Iris pigment epithelial cell (primary cell): Measurements from ENCODE around the gene LHX1.

Experiments
- DNase-seq: peaks from one replicate; pipeline ENCODE4 v3.0.0-alpha.2; 2011; ENCODE audit warnings: low read depth

The LHX1 gene

DNA sequence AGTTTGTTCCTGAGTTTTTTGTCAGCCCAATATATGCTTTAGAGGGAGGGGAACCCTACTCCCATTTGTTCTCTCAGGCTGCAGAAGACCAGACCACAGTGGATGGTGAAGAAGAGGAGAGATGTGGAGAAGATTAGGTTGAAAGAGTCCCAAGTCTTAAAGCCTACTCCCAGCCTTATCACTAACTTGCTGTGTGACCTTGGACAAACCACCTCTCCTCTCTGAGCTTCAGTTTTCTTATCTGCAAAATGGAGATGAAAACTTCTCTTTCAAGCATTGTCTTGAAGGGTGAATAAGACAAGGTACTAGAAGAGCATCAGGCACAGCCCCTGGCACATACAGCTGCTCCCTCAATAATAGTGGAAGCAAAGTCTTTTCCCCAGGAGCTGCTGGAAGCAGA, 15.1 kb upstream of the LHX1 start:
- no peak for DNase-seq

DNA sequence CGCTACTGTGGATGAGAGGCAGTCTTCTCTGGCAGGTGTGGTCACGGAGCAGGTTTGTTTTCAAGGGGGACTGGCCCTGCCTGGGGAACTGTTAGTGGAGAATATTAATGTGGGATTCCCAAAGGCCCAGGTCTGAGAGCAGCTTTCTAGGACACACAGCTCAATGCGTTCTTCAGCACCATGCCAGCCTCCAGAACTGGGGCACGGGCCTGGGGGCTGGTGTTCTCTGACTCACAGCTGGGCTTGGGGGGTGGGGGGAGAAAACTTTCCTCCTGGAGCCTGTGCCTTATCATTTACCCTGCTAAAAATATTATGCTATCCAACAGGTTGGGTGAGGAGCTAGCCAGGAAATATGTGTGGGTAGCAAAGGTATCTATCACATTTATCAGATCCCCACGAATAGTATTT, 13.5 kb upstream of the LHX1 start:
- DNase-seq, result no peak

DNA sequence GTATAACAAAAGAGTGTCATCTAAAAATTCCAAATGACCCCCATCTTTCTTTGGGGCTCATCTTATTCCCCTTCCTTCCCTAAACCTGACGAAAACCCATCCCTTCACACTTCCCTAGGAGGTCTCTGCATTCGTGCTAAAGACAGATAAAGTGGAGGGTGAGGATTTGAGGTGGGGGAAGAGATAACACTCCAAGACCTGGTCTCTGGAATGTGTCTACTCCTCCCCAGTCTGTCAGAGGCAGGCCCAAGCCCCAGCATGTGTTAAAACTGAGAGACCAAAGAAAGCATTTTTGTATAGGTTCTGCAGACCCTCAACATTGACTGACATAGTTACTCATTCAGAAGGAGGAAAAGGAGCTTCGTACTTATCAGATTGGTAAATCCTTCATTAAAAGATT, 11.0 kb upstream of the LHX1 start:
- no peak for DNase-seq

DNA sequence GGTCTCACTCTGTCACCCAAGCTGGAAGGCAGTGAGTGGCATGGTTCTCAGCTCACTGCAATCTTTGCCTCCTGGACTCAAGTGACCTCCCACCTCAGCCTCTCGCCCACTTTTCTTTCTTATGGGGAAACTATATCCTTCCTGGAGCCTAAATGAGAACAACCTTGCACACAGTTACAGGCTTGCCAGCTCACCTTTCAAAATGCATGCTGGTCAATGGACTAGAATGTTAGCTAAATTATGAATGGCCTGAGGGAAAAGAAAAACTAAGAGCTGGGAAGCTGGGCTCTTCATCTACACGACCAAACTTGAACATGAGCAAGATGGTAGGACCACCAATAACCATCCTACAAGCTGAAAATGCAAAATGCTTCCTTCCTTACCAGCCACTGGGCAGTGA, 10.6 kb upstream of the LHX1 start:
- DNase-seq, result no peak

DNA sequence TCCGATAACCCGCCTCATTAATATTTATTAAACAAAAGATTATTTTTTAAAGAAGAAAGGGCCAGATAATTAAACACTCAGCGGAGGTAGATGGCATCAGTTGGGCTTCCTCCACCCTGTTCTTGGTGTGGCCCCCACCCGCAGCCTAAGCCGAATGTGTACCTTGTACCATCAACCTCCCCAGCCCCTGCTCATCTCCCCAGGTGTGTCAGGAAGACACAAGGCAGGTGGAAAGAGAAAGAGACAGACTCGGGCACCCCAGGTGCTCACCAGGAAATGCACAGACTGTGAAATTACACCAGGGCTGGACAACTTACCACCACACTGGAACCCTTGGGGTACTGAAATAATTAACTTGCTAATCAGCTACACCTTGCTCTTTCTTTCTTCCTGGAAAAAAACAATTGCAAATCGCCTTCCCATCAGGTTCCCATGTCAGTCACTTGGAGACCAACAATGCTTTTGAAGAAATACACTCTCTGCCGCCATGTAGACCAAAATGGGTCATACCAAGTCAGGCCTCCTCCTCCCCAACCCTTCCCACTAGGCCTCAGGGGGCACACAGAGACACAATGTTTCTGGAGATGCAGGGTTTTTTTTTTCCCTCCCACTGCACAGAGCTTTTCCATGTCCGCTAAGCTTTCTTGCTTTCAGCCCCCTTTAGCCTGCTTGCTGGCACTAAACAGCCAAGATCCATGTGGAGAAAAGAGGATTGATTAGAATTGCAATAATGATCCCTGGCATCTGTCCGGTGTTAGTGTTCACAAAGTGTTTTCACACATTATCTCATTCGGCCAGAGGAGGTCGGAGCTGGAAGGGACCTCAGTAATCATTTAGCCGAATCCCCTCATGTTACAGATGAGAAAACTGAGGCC, 8.6 kb upstream of the LHX1 start:
- DNase-seq, result no peak

DNA sequence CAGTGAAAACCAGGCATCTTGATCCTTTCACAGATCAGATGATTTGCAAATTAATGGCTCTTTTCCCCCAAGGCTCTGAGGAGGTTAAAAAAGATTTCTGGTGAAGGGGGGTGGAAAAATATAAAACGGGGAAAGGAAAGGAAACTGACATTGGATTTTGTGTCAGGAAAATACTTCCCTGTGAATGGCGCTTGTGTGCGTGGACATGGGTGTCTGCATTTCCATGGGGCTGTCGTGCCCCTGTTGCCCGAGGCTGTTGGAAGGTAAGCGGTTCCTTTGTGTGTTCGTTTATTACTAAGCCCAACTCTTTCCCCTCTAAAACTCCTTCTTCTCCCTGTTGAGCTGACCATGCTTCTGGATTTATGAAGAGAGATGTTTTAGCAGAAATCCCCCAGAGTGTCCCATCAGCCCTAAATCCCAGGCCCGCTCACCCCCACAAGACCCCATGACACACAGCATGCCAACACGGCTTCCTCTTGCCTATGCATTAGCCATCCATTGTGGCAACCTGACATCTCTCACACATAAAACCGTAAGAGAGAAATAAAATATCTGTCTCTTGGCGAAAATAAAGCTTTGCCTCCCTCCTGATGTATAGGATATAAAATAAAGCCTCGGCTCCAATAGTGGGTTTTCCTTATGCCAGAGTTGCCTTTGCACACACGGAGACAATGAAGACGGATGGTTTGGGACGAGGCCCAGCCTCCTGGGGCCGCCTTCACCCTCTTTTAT, 7.3 kb upstream of the LHX1 start:
- no peak for DNase-seq

DNA sequence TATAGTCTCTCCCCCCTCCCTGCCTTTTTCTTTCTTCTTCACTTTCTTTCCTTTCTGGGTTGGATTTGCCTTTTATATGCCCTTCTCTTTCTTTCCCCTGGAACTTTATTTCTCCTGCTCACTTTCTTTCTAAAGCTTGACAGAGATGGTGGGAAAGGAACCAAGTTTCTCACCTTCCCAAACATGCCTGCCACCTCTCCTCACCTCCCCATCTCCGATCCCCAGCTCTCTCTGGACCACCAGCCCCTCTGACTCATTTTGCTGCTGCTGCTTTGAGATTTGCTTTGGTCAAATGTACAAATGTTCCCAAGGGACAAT, 6.7 kb upstream of the LHX1 start:
- DNase-seq, result no peak

DNA sequence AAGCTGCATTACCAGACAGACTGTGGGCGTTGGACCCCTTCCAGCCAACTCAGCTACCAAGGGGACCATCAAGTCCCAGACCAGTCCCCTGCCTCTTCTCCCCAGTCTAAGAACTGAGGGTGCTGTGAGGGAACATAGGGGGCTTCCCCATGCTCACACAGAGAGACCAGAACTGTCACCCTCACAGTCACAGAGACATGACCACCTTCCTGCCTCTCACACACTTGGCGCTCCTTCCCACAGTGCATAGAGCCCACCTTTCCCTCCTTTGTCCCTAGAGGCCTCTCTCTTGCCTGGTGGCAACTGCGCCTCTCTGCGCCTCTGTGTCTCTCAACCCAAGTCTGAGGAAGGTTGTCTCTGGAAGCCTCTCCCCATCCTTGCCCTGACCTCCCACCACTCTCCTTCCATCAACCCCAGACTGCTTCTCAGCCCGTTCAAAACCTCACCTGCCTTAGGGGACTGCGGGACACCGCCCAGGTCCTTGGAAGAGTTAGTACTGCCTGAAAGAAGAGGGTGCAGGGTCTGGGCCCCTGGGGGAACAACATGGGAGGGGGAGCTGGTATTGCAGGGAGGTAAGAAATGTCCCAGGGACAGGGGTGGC, 6.1 kb upstream of the LHX1 start:
- no peak for DNase-seq

DNA sequence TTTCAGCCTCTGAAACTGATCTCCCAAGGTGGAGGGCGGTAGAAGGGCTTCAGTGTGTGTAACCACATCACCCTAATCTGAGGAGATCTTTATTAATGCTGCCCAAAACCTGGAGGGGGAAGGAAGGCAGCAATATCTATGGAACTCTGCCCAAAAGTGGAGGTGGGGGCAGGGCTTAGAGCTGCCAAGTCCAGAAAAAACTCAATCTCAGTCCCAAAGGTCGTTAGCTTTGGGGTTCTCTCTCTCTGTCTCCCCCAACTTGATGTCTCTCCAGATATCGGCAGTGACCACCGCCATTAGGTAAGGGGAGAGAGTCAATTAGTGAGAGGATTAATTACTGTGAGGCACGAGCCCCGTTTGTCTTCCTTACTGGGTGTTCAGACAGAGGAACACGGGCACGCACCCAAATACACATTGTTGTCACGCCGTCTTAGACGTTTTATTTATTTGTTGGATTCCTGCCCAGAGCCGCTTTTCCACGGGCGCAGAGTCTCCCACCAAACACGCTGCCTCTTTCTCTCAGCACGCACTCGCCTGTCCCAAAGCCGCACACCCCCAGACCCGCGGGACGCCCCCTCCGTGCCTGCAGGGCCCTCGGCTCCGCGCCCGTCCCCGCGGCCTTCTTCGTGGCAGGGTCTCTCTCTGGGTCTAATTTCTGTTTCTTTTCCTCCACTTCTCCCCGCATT, 5.4 kb upstream of the LHX1 start:
- DNase-seq, result no peak

DNA sequence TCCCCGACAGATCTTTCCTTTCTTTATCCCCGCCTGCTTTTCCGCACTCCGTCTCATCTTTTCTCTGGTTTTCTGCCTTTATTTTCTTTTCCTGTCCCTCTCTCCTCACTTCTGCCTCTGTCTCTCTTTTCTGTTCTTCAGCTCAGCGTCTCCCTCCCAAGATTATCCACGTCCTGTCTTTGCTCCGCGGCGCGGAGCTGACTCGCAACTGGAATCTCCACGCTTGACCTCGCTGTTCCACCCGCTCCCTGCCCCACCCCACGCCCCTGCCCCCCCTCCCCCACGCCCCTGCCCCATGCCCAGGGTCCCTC, 4.9 kb upstream of the LHX1 start:
- DNase-seq, result no peak

DNA sequence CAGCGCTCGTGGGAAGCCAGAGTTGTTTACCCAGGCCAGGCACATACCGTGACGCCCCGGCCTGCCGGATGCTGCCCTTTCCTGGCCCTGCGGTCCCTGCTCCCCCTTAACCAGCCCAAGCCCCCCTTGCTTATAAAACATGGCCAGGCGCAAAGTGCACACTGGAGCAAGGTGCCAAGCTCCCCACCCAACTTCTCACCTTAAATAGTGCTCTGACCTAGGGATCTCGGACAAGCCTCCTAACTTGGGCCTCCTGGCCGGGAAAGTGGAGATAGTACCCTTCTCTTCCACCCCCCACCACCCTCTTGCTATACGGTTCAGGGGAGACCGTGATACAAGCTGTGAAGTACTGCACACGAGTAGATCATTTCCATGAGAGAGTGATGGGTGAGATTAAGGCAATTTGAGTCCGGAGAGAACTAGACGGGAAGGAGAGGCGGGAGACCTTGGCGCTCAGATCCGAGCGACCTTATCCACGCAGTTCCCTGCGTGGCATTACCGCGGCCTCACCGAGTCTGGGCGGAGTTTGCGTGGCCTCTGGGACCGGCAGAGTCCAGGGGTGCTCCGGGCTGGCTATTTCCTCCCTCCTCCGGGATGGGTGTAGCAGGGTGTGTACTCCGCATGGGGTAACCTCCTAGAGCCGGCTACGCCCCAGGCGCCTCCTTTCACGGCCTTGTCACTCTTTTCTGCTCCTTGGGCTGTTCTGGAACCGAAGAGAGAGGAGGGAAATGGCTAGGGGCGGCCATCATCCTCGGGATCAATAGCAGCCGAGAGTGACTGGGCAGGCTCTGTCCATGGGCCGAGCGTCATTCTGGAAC, 4.4 kb upstream of the LHX1 start:
- no peak for DNase-seq

DNA sequence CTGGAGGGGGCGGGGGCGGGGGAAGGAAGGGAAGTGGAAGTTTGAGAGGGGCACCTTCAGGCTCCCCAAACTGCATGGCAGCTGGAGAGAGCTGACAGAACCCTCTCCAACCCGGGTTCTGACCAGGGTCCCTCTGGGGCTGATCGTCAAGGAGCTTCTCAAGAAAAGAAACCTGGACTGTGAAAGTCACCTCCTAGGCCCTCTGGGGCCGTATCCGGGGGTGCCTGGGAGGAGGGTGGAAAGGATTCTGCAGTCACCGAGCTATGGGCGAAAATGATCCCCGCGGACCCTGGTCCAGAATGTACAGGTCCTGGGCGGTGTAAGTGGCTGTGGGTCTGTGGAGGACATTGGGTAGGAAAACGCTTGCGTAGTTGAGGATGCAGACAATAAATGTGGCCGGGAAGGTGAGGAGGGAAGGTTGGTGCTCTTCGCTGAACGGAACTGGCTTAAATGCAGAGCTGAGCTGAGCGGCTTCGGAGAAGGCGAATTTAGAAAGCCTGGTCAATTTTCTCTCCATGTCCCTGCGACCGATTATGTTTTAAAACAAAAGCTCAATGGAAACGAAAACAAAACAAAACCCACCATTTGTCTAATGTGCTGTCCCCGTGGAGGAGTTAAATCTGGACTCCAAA, 3.6 kb upstream of the LHX1 start:
- DNase-seq, result no peak

DNA sequence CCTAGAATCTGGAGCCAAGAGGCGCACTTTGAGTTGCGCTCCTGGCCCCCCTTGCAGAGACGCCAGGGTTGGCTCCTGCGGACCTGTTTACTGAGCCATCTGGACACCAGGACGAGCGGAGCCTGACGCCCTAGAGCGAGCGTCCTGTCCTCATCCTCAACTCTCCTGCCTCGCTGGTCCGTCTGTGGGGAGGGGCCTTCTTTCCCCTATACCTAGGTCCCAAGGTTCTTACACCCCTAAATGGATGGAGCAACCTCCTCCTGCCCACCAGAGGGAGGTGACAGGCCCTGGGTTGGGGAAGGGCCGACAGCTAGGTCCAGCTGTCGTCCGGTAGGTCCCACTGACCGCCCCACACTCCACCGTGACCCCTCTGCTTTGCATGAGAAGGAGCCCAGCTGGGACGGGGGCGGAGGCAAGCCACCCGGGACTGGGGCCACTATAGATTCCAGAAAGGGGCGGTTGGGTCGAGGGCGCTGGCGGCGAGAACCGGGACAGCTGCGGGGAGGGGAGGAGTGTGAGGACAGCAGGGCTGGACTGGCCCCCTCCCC, 3.1 kb upstream of the LHX1 start:
- DNase-seq, result no peak

DNA sequence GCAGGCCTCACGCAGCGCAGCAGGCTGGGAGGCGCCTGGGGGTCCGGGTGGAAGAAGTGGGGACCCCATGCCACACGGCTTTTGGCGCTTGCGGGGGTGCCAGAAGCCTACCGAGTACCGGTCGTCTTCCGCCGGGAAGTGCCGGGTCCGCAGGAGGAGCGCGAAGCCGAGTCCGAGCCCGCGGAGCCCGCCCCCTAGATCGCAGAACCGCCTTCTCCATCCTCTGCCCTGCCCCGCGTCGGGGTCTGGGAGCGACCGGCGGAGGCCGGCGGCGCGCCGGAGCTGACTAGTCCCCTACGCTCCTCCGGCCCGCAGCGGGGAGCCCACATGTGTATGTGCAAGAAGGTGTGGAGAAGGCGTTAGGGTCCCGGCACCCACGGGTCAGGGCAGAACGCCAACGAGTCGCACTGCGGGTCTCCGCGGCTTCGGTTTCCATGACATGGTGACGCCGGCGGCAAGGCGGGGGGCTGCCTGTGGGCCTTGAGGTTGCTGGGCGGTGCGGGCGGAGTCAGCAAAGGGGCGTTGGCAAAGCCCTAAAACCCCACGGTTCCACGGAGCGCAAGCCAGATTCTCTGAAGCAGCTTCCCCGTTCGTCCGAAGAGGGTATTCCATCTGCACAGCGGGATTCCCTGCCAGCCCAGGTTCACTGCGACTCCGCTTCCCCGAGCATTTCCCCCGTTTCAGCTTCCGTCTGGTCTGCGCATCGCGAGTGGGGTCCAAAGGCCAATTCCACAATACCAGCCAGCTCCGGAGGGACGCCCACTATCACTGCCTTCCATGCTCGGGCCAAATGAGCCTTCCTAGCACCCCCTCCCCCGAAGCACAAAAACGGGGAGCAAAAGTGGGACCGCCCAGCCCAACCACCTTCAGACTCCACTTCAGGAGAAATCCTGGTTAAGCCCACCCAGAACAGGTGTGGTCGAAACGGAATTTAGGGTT, 2.3 kb upstream of the LHX1 start:
- DNase-seq, result no peak

DNA sequence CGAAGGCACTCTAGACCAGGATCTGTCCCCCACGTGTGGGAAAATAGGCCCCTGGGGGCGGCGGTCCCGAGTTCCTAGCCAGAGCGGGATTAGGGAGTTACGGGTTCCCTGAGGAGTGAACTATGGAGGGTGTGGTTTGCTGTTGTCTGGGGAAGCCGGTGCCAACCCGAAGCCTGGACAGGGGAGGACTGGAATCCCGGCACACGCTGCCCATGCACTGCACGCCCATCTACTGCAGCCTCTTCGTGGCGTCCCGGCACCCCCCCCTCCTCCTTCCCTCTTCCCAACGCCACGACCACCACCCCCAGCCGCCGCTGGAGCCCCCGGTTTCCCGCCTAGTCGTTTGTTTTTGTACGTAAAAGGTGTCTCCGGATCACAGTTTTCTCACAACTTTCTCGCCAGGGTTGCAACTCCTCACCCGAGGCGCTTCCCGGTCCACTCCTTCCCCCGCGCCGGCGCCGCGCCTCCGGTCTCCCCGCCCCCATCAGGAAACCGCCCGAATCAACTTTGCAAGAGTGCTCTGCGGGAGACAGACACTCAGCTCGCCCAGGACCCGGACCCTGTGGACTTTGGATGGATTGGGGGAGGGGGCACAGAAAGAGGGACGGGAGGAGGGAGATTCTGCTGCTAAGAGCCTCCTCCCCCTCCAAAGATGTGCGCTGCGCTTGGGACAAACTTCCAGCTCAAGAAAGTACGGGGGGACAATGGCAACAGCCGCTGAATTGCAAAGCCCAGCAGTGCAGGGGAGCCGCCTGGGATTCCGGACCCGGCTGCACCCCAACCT, 1.4 kb upstream of the LHX1 start:
- DNase-seq, result no peak

DNA sequence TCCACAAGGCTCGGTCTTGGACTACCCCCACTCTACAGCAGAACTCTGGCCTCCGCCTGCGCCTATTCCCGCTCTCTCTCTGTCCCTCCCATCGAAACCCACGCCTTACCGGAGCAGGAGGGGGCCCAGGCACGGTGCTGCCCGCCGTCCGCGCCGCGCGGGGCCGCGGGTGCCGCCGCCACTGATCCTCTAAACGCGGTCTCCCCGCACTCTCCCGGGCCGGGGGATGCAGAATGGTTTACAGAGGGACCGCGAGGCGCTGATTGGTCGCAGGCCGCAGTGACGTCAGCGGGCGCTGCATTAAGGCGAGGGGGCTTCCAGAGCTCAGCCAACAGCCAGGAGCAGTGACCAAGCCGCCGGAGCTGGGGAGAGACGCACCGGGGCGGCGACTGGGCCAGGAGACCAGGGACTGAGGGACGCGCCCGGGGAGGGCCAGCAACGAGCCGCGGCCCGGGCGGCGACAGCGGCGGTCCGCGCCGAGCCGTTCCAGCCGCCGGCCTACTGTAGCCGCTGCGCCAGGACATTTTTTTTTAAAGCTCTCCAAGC, 747 bp upstream of the LHX1 start:
- no peak for DNase-seq

DNA sequence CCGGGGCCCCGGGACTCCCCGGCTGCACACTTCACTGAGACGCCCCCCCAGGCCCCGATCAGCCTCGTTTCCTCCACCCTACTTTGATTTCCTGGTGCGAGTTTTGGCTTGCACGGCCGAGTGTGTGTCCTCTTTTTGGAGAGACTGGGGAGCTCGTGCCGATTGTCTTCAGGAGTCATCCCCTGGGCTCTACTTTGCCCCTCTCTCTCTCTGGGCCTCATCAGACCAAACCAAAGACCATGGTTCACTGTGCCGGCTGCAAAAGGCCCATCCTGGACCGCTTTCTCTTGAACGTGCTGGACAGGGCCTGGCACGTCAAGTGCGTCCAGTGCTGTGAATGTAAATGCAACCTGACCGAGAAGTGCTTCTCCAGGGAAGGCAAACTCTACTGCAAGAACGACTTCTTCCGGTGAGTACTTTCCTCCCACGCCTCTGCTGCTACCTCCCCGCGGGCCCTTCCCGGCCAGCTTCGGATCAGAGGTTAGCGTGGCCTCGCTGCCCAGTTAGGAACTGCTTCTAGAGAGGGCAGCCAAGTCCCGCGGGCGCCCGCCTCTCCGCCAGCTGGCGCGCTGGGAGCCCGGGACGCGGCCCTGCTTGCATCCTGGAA, 787 bp downstream of the LHX1 start:
- no peak for DNase-seq

DNA sequence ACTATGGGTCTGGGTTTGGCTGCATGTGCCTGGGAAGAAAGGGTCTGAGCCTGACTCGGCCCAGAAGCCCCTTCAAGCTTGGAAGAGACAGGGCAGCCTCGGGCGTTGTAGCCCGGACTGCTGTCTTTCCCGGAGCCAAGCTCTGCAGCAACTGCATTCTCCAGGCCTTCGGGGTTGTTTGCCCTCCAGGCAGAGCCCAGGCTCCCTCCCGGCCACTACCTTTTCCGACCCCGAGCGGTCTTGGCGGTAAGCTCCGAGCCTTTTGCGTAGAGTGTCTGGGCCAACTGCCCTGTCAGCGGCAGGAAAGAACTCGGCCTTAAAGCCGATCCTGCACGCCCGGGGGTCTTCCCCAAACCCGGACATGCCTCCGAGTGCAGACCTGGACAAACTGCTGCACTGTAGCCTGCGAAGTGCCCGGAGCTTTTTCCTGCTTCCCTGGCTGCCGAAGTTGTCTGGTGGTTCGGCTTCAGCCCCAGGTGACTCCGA, 1.3 kb downstream of the LHX1 start:
- no peak for DNase-seq
